ENCODE data around the gene CTNNA3. TPM values are rescaled to one million over a fixed set of nuclear protein-coding genes. Genes with fewer than 3 reads are reported as not detected.

CTNNA3 gene
- total and polyA plus RNA-seq, 4 donors = under 0.01 to 39.8 (median 0.09) TPM

DNA sequence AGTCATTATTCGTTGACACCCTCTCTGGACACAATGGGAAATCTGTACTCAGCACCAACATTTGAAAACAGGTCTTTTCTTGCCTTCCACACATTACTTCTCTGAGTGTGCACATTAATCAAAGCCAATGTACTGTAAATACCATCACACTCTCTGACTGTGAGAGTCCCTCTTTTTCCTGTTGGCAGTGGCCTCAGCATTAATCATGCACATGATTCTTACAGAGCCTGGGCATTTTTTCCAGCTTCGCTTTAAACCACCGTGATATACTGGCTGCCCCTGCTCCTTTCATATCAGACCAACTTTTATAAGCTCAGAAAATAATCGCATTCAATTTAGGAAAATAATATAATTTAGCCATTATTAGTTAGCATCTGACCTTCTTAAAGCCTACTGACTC is 1689.6 kb downstream of the CTNNA3 start:
- ATAC-seq (ENCODE audit: insufficient read depth, low FRiP score) (no peak), DNase-seq (no peak)
- H3K9ac ChIP-seq (ENCODE audit: insufficient read depth in 1 of 2, low read length in 2 of 2) = no peak overlapping the region
- H3K4me1 ChIP-seq (ENCODE audit: control insufficient read depth in 5 of 5, insufficient read depth in 5 of 5, low read length in 5 of 5) = no peaks in the 10 kb centered on the region
- no peak overlapping the region for H3K4me3 ChIP-seq
- H3K27me3 ChIP-seq (ENCODE audit: control insufficient read depth in 3 of 3, insufficient read depth in 3 of 3, low read length in 2 of 3) = no peaks in the 10 kb centered on the region
- TF ChIP-seq, protein P1, sequence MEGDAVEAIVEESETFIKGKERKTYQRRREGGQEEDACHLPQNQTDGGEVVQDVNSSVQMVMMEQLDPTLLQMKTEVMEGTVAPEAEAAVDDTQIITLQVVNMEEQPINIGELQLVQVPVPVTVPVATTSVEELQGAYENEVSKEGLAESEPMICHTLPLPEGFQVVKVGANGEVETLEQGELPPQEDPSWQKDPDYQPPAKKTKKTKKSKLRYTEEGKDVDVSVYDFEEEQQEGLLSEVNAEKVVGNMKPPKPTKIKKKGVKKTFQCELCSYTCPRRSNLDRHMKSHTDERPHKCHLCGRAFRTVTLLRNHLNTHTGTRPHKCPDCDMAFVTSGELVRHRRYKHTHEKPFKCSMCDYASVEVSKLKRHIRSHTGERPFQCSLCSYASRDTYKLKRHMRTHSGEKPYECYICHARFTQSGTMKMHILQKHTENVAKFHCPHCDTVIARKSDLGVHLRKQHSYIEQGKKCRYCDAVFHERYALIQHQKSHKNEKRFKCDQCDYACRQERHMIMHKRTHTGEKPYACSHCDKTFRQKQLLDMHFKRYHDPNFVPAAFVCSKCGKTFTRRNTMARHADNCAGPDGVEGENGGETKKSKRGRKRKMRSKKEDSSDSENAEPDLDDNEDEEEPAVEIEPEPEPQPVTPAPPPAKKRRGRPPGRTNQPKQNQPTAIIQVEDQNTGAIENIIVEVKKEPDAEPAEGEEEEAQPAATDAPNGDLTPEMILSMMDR (IDR thresholded peaks at IDR 0.05; ENCODE audit: control extremely low read depth, extremely low read depth) = no peak
- no peaks in the 10 kb centered on the region for H3K36me3 ChIP-seq (ENCODE audit: control insufficient read depth in 4 of 4, insufficient read depth in 4 of 4, low read length in 4 of 4)
- H3K9me3 ChIP-seq (ENCODE audit: control insufficient read depth in 4 of 4, insufficient read depth in 3 of 4, low read length in 3 of 4) = peaks cover 0 to 2% (median 0%) of the 10 kb centered on the region in 4 donors
- WGBS, 2 donors = 71 to 81% methylated on average over 4 of the region's 4 CpGs
- no peak overlapping the region for H3K27ac ChIP-seq (ENCODE audit: low read depth in 1 of 2, low read length in 1 of 2)

DNA sequence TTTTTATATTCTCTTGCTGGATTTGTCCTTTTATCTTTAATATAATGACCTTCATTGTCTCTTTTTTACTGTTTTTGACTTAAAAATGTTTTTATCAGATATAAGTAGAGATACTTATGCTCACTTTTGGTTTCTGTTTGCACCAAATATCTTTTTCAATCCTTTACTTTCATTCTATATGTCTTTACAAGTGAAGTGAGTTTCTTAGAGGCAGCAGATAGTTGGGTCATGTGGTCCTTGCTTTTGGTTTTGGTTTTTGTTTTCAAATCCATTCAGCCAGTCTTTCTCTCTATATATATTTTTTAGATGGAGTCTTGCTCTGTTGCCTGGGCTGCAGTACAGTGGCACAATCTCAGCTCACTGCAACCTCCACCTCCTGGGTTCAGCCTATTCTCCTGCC is 1702.5 kb downstream of the CTNNA3 start:
- ATAC-seq (ENCODE audit: insufficient read depth, low FRiP score) = no peak
- no peak overlapping the region for H3K9ac ChIP-seq (ENCODE audit: insufficient read depth in 1 of 2, low read length in 2 of 2)
- peaks cover 0 to 11% (median 0%) of the 10 kb centered on the region in 4 donors for H3K9me3 ChIP-seq (ENCODE audit: control insufficient read depth in 4 of 4, insufficient read depth in 3 of 4, low read length in 3 of 4)
- no peak overlapping the region for H3K4me3 ChIP-seq
- no peak overlapping the region for H3K27ac ChIP-seq (ENCODE audit: low read depth in 1 of 2, low read length in 1 of 2)
- TF ChIP-seq, protein P1 (IDR thresholded peaks at IDR 0.05; ENCODE audit: control extremely low read depth, extremely low read depth) = no peak
- H3K4me1 ChIP-seq (ENCODE audit: control insufficient read depth in 5 of 5, insufficient read depth in 5 of 5, low read length in 5 of 5) = no peaks in the 10 kb centered on the region
- DNase-seq = no peak
- no peaks in the 10 kb centered on the region for H3K27me3 ChIP-seq (ENCODE audit: control insufficient read depth in 3 of 3, insufficient read depth in 3 of 3, low read length in 2 of 3)
- H3K36me3 ChIP-seq (ENCODE audit: control insufficient read depth in 4 of 4, insufficient read depth in 4 of 4, low read length in 4 of 4) = no peaks in the 10 kb centered on the region

DNA sequence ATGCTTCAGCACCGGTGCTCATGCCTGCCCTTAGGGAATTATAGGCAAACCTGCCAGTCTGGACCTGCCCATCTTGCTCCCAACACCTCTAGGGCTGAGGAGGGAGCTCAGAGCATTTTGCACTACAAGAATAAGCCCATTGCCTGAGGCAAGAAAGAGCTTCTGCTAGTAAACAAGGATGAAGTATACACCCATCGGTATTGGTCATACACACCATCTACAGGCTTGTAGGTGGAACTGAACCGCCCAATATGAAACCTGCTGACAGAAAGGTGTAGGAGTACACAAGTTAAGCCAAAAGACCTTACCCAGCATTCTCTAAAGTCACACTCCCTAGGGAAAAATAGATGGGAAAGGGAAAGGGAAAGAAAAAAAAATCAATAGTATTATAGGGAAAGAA is 1727.1 kb downstream of the CTNNA3 start:
- no peak overlapping the region for H3K9ac ChIP-seq (ENCODE audit: insufficient read depth in 1 of 2, low read length in 2 of 2)
- H3K9me3 ChIP-seq (ENCODE audit: control insufficient read depth in 4 of 4, insufficient read depth in 3 of 4, low read length in 3 of 4) = peaks cover 0 to 7% (median 0%) of the 10 kb centered on the region in 4 donors
- no peak for DNase-seq
- no peak overlapping the region for H3K27ac ChIP-seq (ENCODE audit: low read depth in 1 of 2, low read length in 1 of 2)
- ATAC-seq (ENCODE audit: insufficient read depth, low FRiP score) = no peak
- TF ChIP-seq, protein P1 (IDR thresholded peaks at IDR 0.05; ENCODE audit: control extremely low read depth, extremely low read depth) = no peak
- no peak overlapping the region for H3K4me3 ChIP-seq
- H3K4me1 ChIP-seq (ENCODE audit: control insufficient read depth in 5 of 5, insufficient read depth in 5 of 5, low read length in 5 of 5) = no peaks in the 10 kb centered on the region
- WGBS, 2 donors = 86 to 87% methylated on average over 3 of the region's 3 CpGs
- no peaks in the 10 kb centered on the region for H3K27me3 ChIP-seq (ENCODE audit: control insufficient read depth in 3 of 3, insufficient read depth in 3 of 3, low read length in 2 of 3)
- H3K36me3 ChIP-seq (ENCODE audit: control insufficient read depth in 4 of 4, insufficient read depth in 4 of 4, low read length in 4 of 4) = no peaks in the 10 kb centered on the region

DNA sequence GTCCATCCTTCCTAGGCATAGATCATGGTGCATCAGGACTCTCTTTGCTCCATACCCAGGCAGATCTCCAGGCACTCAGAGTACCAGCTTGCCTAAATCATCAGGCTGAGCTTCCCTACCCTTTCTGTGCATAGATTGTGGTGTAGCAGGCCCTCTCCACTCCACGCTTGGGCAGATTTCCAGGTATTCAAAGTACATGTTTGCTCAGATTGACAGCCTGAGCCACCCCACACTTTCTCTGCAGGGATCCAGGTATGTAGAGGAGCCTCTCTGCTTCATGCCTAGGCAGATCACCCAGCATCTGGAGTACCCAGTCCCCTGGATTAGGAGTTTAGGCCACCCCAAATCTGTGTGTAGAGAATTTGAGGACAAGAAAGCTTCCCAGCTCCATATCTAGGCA is 1727.6 kb downstream of the CTNNA3 start:
- ATAC-seq (ENCODE audit: insufficient read depth, low FRiP score) (no peak), DNase-seq (no peak)
- H3K36me3 ChIP-seq (ENCODE audit: control insufficient read depth in 4 of 4, insufficient read depth in 4 of 4, low read length in 4 of 4) = no peaks in the 10 kb centered on the region
- 79 to 88% methylated on average over 1 of the region's 1 CpG for WGBS, 2 donors
- no peak overlapping the region for H3K9ac ChIP-seq (ENCODE audit: insufficient read depth in 1 of 2, low read length in 2 of 2)
- no peaks in the 10 kb centered on the region for H3K4me1 ChIP-seq (ENCODE audit: control insufficient read depth in 5 of 5, insufficient read depth in 5 of 5, low read length in 5 of 5)
- peaks cover 0 to 7% (median 0%) of the 10 kb centered on the region in 4 donors for H3K9me3 ChIP-seq (ENCODE audit: control insufficient read depth in 4 of 4, insufficient read depth in 3 of 4, low read length in 3 of 4)
- no peak overlapping the region for H3K27ac ChIP-seq (ENCODE audit: low read depth in 1 of 2, low read length in 1 of 2)
- no peak overlapping the region for H3K4me3 ChIP-seq
- TF ChIP-seq, protein P1 (IDR thresholded peaks at IDR 0.05; ENCODE audit: control extremely low read depth, extremely low read depth) = no peak
- H3K27me3 ChIP-seq (ENCODE audit: control insufficient read depth in 3 of 3, insufficient read depth in 3 of 3, low read length in 2 of 3) = no peaks in the 10 kb centered on the region
